ENCODE results near the gene SORL1.

SORL1 gene

GRCh38 chr11:121630041-121630440, 177.9 kb downstream of the SORL1 start:
- Histone ChIP-seq H4K20me1 (ENCODE audit: insufficient read depth, low read length, poor library complexity, severe bottlenecking) (no peaks in the 10 kb centered on the region), H3K36me3 (ENCODE audit: insufficient read depth, low read length) (peaks cover 97% of the 10 kb centered on the region; the same call in 1 of the 2 replicates), H3K9ac (ENCODE audit: low read depth, low read length, poor library complexity, severe bottlenecking) (no peak overlapping the region), H3K27me3 (ENCODE audit: insufficient read depth, low read length, poor library complexity, severe bottlenecking) (no peaks in the 10 kb centered on the region), H3K9me2 (replicated peaks; ENCODE audit: low read depth, low read length) (no peaks in the 10 kb centered on the region), H3K4me1 (ENCODE audit: insufficient read depth, low read length, poor library complexity, severe bottlenecking) (no peaks in the 10 kb centered on the region), H3K4me3 (ENCODE audit: low read length, poor library complexity, severe bottlenecking) (no peak overlapping the region), H3K9me3 (ENCODE audit: insufficient read depth, low read depth, low read length) (no peaks in the 10 kb centered on the region), H3K79me2 (ENCODE audit: insufficient read depth, low read length) (no peaks in the 10 kb centered on the region), H2AFZ (ENCODE audit: low read length) (no peak overlapping the region), H3K4me2 (ENCODE audit: low read depth, low read length, poor library complexity, severe bottlenecking) (no peak overlapping the region), H3F3A (ENCODE audit: low read depth) (no peaks in the 10 kb centered on the region)
- no peak for TF ChIP-seq CTCF (conservative IDR thresholded peaks at IDR 0.05; ENCODE audit: low read length)
- no peak for TF ChIP-seq EZH2phosphoT487 (IDR thresholded peaks at IDR 0.05; ENCODE audit: borderline replicate concordance)

- TF ChIP-seq CTCF (conservative IDR thresholded peaks at IDR 0.05; ENCODE audit: low read length) (no peak), EZH2phosphoT487 (IDR thresholded peaks at IDR 0.05; ENCODE audit: borderline replicate concordance) (no peak)
- Histone ChIP-seq H3K27me3 (ENCODE audit: insufficient read depth, low read length, poor library complexity, severe bottlenecking) (no peaks in the 10 kb centered on the region), H3K79me2 (ENCODE audit: insufficient read depth, low read length) (no peaks in the 10 kb centered on the region), H3K4me1 (ENCODE audit: insufficient read depth, low read length, poor library complexity, severe bottlenecking) (no peaks in the 10 kb centered on the region), H3K4me3 (ENCODE audit: low read length, poor library complexity, severe bottlenecking) (no peak overlapping the region), H3K9ac (ENCODE audit: low read depth, low read length, poor library complexity, severe bottlenecking) (no peak overlapping the region), H2AFZ (ENCODE audit: low read length) (no peak overlapping the region), H3K9me3 (ENCODE audit: insufficient read depth, low read depth, low read length) (no peaks in the 10 kb centered on the region), H4K20me1 (ENCODE audit: insufficient read depth, low read length, poor library complexity, severe bottlenecking) (no peaks in the 10 kb centered on the region), H3K36me3 (ENCODE audit: insufficient read depth, low read length) (peaks cover 83% of the 10 kb centered on the region; the same call in 1 of the 2 replicates), H3K9me2 (replicated peaks; ENCODE audit: low read depth, low read length) (no peaks in the 10 kb centered on the region), H3K4me2 (ENCODE audit: low read depth, low read length, poor library complexity, severe bottlenecking) (no peak overlapping the region), H3F3A (ENCODE audit: low read depth) (no peaks in the 10 kb centered on the region)
Measured at GRCh38 chr11:121631456-121631855, 179.3 kb downstream of the SORL1 start.

- no peak overlapping the region for H2AFZ ChIP-seq (ENCODE audit: low read length)
- no peaks in the 10 kb centered on the region for H3K27me3 ChIP-seq (ENCODE audit: insufficient read depth, low read length, poor library complexity, severe bottlenecking)
- H3K4me2 ChIP-seq (ENCODE audit: low read depth, low read length, poor library complexity, severe bottlenecking): no peak overlapping the region
- H3F3A ChIP-seq (ENCODE audit: low read depth): no peaks in the 10 kb centered on the region
- H3K4me1 ChIP-seq (ENCODE audit: insufficient read depth, low read length, poor library complexity, severe bottlenecking): no peaks in the 10 kb centered on the region
- H3K9me3 ChIP-seq (ENCODE audit: insufficient read depth, low read depth, low read length): no peaks in the 10 kb centered on the region
- H4K20me1 ChIP-seq (ENCODE audit: insufficient read depth, low read length, poor library complexity, severe bottlenecking): no peaks in the 10 kb centered on the region
- H3K9ac ChIP-seq (ENCODE audit: low read depth, low read length, poor library complexity, severe bottlenecking): no peak overlapping the region
- no peak overlapping the region for H3K4me3 ChIP-seq (ENCODE audit: low read length, poor library complexity, severe bottlenecking)
- H3K36me3 ChIP-seq (ENCODE audit: insufficient read depth, low read length): peaks cover 54% of the 10 kb centered on the region; the same call in 1 of the 2 replicates
- TF ChIP-seq EZH2phosphoT487 (IDR thresholded peaks at IDR 0.05; ENCODE audit: borderline replicate concordance) (no peak), CTCF (conservative IDR thresholded peaks at IDR 0.05; ENCODE audit: low read length) (no peak)
- H3K79me2 ChIP-seq (ENCODE audit: insufficient read depth, low read length): no peaks in the 10 kb centered on the region
- H3K9me2 ChIP-seq (replicated peaks; ENCODE audit: low read depth, low read length): no peaks in the 10 kb centered on the region
Measured at GRCh38 chr11:121634273-121634672, 182.2 kb downstream of the SORL1 start.

Data from Loucy (cell line).